Measurements from ENCODE around the gene ANKRD53.

Gene ANKRD53, protein sequence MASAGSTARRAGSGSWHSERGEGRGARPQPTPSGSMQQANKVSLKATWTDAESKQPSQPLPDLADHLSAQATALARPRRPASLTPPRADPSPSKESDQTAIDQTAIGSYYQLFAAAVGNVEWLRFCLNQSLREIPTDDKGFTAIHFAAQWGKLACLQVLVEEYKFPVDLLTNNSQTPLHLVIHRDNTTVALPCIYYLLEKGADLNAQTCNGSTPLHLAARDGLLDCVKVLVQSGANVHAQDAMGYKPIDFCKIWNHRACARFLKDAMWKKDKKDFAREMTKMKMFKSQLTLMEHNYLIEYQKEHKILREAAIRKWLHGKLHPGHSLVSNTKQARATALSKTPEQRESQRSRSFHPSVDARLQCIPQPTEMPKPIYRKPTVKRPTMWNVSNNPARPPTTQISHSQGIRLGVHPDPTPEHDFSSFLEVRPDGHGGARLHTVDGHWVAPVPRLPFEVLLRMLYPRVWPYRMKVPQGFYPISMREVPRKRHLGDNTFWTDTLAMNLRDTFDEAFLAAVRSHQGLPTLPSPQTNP

DNA sequence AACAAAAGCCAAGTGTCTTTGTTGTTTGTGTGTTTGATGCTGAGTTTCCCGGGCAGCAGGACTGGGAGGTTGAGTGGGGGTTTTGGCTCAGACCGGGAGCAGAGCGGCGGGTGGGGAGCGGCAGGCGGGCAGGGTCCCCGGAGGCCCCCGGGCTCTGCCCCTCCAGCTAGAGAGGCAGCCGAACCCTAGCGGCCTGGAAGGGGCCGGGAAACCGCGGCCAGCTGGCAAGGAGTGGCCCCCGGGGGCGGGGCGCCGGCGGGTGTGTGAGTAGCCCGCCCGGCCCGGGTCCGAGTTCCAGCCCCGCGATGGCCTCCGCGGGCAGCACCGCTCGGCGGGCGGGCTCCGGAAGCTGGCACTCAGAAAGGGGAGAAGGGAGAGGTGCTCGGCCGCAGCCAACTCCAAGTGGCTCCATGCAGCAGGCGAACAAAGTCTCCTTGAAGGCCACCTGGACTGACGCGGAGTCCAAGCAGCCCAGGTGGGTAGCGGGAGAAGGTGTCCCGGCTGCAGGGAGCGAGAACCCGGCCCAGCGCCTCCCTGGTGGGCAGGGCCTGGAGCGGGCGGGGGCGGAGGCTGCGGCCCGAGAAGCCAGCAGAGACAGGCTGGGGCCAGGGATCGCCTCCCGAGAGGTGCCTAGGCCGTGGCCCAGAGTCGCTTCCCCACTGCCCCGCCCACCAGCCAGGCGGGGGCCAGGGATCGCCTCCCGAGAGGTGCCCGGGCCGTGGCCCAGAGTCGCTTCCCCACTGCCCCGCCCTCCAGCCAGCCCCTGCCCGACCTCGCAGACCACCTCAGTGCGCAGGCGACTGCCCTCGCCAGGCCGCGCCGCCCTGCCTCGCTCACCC, at the start of gene ANKRD53:
TSS of gene ANKRD53 (plus strand) at position 290 of the 839 bp plus-strand sequence. CDS start at position 306, 16 bp downstream.
- no peak for DNase-seq (ENCODE audit: low spot score)

DNA sequence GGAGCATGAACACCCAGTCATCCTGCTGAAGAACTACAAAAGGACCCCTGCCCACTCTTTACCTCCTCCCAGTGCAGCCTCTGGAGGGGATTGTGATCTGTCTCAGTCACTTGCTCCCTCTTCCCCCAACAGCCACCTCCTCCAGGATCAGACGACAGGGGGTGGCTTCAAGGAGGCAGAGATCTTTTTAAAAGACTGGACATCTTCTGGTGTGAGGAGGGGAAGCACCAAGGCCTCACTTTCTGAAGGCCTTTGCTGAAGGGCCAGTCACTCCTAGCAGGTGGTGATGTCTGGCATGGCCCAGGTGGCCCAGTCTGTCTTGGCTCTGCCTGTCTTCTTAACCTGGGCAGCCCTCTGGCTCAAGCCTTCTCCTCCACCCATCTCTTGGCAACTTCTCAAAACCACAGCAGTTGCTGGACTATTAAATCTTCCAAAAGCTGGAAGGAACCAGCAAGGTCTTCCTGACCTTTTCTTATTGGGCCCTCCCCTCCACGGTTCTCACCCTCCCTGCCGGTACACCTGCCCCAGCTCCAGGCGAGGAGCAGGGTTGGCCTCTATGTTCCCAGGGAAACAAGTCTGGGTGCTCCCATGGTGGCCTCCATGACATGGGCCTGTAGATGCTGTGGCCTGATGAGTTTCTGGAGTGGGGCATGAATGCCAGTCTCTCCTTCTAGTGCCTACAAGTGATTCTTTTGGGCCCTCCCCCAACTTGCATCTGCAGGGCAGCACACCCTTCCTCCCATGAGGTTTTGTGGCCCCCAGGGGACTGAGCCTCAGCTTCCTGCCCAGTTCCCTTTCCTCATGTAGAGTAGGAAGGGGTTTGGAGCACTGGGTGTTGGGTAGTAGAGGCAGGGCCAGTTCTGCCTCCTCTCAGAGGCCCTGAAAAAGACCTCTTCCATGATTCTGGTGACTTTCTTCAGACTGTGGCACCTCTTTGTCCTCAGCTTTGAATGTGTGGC, 47.8 kb upstream of the ANKRD53 start:
- peak; percentile 22 for DNase-seq (ENCODE audit: low spot score)

DNA sequence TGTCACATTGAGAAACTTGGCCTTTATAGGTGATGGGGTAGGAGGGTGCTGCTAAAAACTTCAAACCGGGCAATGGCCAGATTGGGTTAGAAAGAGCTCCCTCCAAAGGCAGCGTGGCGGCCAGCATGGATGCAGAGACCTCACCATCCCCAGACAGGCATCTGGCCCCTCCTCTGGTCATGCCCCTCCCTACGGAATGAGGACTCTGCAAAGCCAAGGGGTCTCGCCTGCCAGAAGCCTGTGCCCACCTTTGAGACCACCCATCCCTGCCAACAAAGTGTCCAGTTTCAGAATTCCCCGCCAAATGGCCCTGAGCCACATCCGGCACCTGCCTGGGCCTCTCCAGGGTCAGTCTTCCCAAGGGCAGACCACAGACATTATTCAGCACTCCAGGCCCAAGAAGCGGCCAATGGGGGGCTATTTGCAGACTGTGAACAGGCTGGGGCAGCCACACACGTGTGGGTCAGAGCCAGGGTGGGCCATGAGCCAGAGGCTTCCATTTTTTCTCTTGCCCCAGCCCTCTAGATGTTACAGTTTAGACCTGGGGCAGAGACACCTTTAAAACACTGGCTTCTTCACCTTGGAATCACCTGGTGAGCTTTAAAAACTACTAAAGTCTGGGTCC, 46.9 kb upstream of the ANKRD53 start:
- no peak for DNase-seq (ENCODE audit: low spot score)

DNA sequence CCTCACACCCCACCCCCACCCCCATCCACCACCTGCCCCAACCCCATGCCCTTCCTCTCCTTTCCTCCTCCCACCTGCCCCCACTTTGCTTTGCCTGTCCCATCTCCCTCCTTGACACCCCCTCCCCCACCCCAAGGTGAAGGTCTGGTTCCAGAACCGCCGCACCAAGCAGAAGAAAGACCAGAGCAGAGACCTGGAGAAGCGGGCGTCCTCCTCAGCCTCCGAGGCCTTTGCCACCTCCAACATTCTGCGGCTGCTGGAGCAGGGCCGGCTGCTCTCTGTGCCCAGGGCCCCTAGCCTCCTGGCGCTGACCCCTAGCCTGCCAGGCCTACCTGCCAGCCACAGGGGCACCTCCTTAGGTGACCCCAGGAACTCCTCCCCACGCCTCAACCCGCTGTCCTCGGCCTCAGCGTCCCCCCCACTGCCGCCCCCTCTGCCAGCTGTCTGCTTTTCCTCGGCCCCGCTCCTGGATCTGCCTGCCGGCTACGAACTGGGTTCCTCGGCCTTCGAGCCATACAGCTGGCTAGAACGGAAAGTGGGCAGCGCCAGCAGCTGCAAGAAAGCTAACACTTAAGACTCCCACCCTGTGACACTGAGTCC, 45.7 kb upstream of the ANKRD53 start:
- no peak for DNase-seq (ENCODE audit: low spot score)

DNA sequence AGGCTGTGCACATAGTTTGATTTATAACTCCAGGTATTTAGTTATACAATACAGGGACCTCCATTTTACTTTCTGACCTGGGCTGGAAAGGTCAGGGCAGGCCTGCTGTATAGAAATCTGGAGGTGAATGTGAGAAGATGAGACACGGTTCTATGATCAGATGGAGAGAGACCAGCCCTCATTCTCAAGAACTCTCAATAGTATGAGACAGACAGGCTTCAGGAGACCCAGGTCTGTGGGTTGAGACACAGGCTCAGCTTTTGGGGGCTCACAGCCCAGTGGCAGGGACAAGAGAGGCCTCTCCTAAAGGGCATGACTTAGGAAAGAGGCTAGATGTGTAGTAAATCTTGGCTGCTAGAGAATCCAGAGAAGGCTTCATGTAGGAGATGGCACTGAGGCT, 43.4 kb upstream of the ANKRD53 start:
- DNase-seq (ENCODE audit: low spot score), result no peak

DNA sequence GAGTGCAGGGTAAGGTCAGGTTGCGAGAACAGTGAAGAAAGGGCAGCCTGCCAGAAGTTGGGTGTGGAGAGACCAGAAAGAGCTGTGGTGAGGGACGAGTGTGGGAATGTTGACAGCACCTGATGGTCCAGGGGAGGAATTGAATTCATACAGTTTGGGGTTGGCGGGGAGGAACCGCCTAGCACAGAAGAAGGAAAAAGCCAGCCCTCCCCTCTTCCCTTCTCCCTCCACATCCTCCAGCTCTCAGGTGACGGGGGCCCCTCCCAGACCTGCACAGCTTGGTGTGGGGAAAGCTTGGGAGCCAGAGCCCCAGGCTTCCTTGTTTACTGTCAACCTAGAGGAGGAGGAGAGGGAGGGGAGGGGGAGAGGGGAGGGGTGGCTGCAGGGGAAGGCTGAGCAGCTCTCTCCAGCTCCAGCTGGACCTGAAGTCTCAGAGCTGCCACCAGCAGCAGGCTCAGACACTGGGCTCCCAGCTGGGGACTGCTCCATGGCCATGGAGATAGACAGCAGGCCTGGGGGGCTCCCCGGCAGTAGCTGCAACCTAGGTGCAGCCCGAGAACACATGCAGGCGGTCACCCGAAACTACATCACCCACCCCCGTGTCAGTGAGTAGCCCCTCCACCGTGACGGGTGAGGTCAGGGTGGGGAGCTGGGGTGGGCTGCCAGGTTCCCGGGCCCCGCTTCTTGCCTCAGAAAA, 42.8 kb upstream of the ANKRD53 start, which contains the start of gene ATP6V1B1:
TSS of gene ATP6V1B1 (plus strand) at position 433 of the 697 bp plus-strand sequence. CDS start at position 488, 55 bp downstream.
- DNase-seq (ENCODE audit: low spot score), result no peak

DNA sequence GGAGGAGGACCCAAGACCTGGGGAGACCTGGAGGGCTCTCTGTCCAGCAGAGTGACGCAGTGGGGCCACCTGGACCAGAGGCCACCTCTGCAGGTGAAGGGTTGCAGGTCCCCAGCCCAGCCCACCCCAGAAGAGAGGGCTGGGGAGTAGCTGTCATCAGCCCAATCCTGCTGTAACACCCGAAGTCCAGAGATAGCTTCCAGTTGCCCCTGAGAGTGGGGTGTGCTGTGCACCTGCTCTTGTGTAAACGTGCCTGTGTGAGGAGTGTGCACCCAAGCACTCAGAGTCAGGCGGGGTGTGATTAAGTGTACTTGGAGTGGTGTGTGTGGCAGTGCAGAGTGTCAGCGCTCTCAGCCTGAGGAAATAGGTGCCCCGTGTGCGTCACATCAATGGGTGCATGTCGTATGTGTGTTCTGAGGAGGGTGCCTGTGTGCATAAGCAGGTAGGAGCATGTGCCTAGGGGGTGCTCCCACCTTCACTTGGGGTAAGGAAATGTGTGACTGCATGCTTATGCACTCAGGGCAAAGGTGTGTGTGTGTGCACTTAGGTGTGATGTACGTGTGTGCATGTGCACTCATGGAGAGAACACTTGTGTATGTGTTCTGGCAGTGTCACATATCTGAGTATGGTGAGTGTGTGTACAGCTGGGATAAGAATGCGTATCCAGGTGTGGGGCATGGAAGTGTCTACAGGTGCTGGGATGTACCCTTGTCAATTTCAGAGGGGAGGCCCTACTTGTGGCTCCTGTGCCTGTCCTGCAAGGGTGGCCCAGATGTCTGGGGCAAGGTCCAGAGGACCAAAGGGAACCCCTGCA, 42.1 kb upstream of the ANKRD53 start:
- no peak for DNase-seq (ENCODE audit: low spot score)

DNA sequence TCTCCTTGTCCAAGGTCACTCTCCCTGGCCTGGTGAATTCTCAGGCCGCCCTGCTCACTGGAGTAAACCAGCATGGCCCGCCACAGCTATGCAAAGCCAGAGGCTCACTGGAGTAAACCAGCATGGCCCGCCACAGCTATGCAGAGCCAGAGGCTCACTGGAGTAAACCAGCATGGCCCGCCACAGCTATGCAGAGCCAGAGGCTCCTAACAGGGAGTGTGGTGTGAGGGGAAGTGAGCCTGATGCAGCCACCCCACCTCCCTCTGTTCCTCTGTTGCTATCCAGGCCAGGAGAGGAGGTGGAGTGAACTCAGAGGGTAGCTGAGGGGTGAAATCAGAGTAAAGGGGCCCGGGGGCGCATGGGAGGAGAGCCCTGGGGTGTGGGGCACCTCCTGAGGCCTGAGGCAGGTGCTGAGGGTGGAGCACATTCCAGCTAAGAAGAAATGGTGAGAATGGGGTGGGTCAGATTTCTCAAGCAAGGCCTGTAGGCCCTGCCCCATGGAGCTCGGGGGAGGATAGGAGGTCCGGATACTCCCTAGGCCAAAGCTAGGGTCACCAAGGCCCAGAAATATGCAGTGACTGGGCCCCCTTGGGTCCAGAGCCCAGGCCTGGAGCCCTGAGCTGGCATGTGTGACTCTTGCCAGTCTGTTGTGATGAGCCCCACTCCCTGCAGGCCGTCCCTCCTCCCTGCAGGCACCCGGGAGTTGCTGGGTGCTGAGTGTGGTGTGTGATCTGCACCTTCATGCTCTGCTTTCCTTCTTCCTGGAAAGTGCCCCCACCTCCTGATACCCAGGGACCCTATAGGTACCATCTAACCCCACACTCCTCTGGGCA, 41.2 kb upstream of the ANKRD53 start:
- DNase-seq (ENCODE audit: low spot score), result no peak

DNA sequence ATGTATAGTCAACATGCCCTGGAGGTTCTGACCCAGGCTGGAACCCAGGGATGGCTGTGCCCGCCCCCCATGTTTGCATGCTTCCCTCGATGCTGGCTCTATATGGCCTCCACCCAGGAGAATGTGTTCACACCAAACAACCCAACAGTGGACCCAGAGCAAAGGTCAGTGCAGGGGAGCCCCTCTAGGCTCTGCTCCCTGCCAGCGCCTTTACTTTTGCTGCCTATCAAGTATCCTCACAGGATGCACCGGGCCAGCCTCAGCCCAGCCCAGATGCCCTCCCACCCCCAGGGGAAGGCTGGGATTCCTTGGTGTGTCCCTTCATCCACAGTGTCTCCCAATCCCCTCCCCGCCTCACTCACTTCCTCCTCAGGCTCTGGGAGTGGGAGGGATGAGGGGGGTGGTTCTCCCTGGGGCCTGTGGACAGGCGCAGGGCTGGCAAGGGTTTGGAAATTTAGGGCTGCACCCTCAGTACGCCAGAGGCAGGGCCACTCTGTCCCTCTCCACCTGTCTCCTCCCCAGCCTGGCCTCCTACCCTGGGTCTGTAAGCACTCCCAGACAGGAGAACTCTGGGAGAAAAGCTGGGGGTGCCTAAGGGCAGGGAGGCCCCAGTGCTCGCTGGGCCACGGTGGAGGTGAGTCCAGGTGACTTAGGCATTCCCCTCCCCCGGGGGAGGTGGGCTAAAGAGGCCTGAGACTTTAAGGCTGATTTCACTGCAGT, 40.4 kb upstream of the ANKRD53 start:
- DNase-seq (ENCODE audit: low spot score), result no peak

DNA sequence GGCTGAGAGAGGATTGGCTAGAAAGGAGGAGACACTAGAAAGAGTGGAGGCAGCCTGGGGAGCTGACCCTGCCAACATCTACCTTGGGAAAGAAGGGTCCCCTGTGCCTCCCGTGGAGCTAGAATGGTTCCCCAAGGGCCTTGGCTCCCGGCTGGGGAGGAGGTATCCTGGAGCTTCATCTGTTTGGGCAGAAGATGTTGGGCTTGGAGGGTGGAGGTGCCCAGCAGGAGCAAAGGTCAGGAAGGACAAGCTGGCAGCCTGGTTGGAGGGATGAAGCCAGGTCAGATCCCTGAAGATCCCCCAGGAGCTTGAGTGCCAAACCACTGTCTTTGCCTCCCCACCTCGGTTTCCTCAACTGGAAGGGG, 39.9 kb upstream of the ANKRD53 start:
- no peak for DNase-seq (ENCODE audit: low spot score)

DNA sequence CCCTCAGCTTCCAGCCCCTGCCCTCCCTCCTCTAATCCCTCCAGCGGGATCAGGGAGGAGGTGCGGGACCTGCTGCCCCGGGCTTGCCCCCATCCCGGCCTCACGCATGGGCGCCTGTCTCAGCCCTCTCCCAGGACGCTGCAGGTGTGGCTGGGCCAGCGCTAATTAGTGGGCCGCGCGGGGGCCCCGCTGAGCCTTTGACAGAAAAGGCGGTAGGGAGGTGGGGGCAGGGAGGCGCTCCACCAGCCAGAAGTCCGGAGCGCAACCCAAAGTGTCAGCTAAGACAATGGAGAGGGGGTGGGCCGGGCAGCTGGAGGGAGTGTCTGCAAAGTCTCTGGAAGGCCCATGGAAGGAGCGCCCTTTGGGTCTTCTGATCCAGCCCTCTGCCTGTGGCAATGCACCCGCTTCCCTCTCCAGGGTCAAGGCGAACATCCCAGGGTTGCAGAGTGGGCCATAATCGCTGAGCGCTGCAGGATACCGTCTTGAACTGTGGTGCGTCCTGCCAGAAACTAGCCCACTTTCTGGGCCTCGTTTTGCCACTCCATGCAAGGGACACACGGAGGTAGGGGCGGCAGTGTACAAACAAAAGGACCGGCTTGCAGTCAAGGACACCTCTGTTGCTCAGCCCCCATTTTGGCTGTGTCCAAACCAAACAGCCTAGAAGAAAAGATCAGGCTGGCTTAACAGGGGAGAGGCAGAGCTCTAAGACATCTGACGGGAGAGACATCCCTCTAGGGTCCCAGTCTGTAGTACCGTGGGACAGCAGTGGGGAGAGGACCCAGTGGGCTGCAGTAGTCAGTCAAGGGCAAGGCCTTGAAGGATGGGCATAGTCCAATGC, 39.2 kb upstream of the ANKRD53 start:
- no peak for DNase-seq (ENCODE audit: low spot score)

DNA sequence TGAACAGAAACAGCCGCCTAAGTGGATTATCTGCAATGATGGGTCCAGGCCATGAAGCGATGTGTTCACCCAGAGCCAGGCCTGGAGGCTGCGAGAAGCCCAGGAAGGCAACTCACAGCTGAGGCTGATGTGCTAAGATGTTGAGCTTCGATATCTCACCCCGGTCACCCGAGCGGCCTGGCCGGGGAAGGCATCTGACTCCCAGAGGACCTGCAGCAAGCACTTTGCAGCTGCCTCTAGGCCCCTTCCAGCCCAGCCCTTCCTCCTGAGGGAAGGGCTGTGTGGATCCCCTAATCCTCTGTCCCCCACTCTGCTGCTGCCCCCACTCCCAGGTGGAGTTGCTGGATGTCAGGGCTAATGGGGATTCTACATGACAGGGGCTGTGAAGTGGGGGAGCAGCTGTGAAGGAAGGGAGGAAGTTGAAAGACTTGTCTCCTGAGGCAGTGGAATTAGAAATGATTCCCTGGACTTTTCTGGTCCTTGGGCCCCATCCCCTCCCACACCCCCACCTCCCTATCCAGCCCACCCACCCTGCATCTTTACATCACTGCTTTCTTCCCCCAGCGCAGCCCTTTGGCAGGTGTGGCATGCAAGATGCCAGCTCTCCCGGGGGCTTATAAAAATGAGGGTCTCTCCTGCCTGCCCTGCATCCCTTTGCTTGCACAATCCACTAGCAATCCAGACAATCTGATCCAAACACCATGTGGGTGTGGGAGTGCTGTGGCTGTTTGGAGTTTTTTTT, 38.4 kb upstream of the ANKRD53 start:
- DNase-seq (ENCODE audit: low spot score), result no peak

DNA sequence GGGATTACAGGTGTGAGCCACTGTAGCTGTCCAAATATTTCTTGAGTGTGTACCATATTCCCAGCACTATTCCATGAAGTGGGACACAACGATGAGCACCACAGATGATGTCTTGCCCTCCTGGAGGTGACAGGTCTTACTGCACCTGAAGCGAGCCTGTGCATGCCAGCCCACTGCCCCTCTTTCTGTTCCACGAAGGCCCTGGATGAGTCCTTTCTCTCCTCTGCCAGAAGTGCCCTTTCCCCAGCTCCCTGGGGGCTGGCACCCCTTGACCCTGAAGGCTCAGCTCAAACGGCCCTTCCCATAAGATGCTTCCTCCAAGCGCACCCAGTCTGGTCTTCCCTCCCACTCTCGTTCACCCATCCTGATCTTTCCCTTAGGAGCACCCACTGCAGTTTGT, 37.2 kb upstream of the ANKRD53 start:
- DNase-seq (ENCODE audit: low spot score), result no peak

DNA sequence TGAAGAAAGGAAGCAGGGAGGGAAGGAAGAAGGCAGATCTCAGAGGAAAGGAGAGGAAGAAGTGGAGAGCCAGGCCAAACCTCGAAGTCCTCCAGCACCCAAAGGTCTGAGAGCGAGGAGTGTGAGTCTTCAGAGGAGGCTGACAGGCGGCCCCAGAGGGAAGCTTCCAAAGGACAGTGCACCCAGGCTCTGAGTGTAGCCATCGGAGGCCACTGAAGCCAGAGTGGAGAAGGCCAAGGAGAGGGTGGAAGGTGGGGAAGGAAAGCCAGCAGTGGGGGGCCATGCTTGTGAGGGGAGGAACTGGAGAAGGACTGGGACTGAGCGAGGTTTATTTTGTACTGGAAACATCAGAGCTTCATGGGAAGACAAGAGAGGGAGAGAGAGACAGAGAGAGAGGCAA, 36.7 kb upstream of the ANKRD53 start:
- DNase-seq (ENCODE audit: low spot score), result no peak

DNA sequence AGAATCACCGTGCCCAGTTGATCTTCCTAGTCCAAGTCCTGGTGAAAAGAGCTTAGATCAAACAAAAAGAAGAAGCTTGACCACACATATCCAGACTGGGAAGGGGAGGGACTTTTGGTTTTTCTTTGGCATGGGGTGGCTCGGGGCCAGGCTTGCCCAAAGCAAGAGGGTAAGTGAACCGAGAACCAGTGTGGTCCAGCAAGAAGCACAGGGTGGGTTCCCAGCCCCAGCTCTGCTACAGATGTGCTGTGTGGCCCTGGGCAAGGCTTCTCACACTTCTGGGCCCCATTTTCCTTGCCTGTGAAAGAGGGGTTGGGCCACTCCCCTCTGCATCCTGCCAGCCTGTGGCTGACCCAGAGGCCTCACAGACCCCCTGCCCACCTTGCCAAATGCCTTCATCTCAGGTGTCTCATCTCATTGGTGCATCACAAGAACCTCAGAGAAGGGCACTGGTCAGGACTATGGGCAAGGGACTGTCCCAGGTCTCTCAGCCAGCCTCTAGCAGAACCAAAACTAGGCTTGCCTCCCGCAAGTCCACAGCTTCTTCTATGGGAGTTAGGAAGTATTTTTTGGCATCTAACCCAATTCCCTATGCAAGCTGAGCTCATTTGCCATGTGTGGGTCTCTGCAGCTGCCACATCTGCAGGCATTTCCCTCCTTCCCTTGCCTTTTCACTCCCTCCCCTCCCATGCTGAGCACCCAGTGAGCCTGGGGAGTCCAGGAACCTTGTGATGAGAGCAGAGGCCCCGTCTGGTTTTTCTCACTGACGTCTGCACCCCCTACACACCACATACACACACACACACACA, 35.8 kb upstream of the ANKRD53 start:
- no peak for DNase-seq (ENCODE audit: low spot score)
